Activated CD4-positive, alpha-beta T cell treated with anti-CD3 and anti-CD28 coated beads, Interleukin-2, amount 10 ng/mL, durations not matched to agents 24 days and 14 days (primary cell): ENCODE measurements around the gene DTX1. TPM values are rescaled to one million over a fixed set of nuclear protein-coding genes. Genes with fewer than 3 reads are reported as not detected.

ENCODE experiments used
- DNase-seq: peaks from one replicate; pipeline ENCODE4 v3.0.0; 2022
- H3K27ac Mint-ChIP-seq: one replicate; pipeline ENCODE4 v1.8.0; 2022; ENCODE audit warnings: mild to moderate bottlenecking, mixed read lengths
- H3K27me3 Mint-ChIP-seq: one replicate; pipeline ENCODE4 v1.8.0; 2022; ENCODE audit warnings: mixed read lengths
- H3K36me3 Mint-ChIP-seq: one replicate; pipeline ENCODE4 v1.8.0; 2022; ENCODE audit warnings: low read depth, mild to moderate bottlenecking, mixed read lengths
- H3K4me1 Mint-ChIP-seq: one replicate; pipeline ENCODE4 v1.8.0; 2021; ENCODE audit warnings: mixed read lengths
- H3K4me3 Mint-ChIP-seq: one replicate; pipeline ENCODE4 v1.8.0; 2022; ENCODE audit warnings: mild to moderate bottlenecking, moderate library complexity, mixed read lengths
- H3K9me3 Mint-ChIP-seq: one replicate; pipeline ENCODE4 v1.8.0; 2021; ENCODE audit warnings: mixed read lengths
- intact Hi-C: fragments of 100-400 bp; cut with micrococcal nuclease; formaldehyde crosslinking; loops from one replicate; pipeline ENCODE4 v1.15.1; 2023
- total RNA-seq: library from RNA; stranded (reverse); gene quantifications from 2 replicates; pipeline ENCODE4 v1.2.3, GENCODE V29; 2022

DTX1 gene
- total RNA-seq, 1 donor from 2014 or later, result 0.09 TPM

GRCh38 chr12:113142173-113142885 lies 85.8 kb downstream of the DTX1 start:
- no peak for DNase-seq
- peaks cover 10% of the 10 kb centered on the region for H3K27me3 Mint-ChIP-seq
- no peaks in the 10 kb centered on the region for H3K9me3 Mint-ChIP-seq
- intact Hi-C loops, result no loop called here
- peak overlapping the region; percentile 45 for H3K27ac Mint-ChIP-seq
- peaks cover 2% of the 10 kb centered on the region for H3K4me1 Mint-ChIP-seq
- H3K36me3 Mint-ChIP-seq, result no peaks in the 10 kb centered on the region
- H3K4me3 Mint-ChIP-seq, result no peak overlapping the region

DNA sequence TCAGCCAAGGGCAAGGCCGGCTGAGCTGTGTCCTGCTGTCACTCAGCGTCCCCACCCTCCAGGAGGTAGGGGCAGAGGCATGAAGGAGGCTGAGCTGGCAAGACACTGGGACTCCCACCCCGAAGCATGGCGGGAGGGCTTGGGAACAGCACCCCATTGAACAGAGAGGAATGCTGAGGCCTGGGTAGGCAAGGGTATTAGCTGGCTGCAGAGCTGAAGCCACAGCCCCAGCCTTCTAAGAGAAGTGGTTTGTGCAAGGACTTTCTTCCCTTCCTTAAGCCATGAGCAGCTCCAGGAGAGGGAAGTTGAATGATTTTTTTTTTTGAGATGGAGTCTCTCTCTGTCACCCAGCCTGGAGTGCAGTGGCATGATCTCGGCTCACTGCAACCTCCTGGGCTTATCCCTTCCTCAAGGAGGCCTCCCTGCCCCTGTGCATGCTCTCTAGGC lies 86.4 kb downstream of the DTX1 start:
- no peak for DNase-seq
- Mint-ChIP-seq H3K27ac (no peak overlapping the region), H3K36me3 (no peaks in the 10 kb centered on the region), H3K27me3 (peaks cover 12% of the 10 kb centered on the region), H3K4me1 (peaks cover 2% of the 10 kb centered on the region), H3K4me3 (no peak overlapping the region), H3K9me3 (no peaks in the 10 kb centered on the region)
- intact Hi-C loops, result no loop called here

DNA sequence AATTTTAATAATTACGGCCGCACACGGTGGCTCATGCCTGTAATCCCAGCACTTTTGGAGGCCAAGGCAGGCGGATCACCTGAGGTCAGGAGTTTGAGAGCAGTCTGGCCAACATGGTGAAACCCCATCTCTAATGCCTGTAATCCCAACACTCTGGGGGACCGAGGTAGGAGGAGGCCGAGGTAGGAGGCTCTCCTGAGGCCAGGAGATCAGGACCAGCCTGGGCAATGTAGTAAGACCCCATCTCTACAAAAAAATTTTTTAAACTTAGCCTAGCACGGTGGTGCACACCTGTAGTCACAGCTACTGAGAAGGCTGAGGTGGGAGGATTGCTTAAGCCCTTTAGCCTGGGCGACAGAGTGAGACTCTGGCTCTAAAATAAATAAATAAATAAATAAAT lies 87.4 kb downstream of the DTX1 start:
- no peaks in the 10 kb centered on the region for H3K4me1 Mint-ChIP-seq
- intact Hi-C loops, result no loop called here
- no peaks in the 10 kb centered on the region for H3K36me3 Mint-ChIP-seq
- no peak overlapping the region for H3K4me3 Mint-ChIP-seq
- DNase-seq, result no peak
- H3K9me3 Mint-ChIP-seq, result no peaks in the 10 kb centered on the region
- H3K27ac Mint-ChIP-seq, result no peak overlapping the region
- peaks cover 12% of the 10 kb centered on the region for H3K27me3 Mint-ChIP-seq

GRCh38 chr12:113144806-113145205 lies 88.3 kb downstream of the DTX1 start:
- no peaks in the 10 kb centered on the region for H3K36me3 Mint-ChIP-seq
- no peaks in the 10 kb centered on the region for H3K9me3 Mint-ChIP-seq
- H3K27me3 Mint-ChIP-seq, result peaks cover 13% of the 10 kb centered on the region
- intact Hi-C loops, result no loop called here
- no peak overlapping the region for H3K4me3 Mint-ChIP-seq
- H3K27ac Mint-ChIP-seq, result no peak overlapping the region
- no peak for DNase-seq
- H3K4me1 Mint-ChIP-seq, result no peaks in the 10 kb centered on the region

DNA sequence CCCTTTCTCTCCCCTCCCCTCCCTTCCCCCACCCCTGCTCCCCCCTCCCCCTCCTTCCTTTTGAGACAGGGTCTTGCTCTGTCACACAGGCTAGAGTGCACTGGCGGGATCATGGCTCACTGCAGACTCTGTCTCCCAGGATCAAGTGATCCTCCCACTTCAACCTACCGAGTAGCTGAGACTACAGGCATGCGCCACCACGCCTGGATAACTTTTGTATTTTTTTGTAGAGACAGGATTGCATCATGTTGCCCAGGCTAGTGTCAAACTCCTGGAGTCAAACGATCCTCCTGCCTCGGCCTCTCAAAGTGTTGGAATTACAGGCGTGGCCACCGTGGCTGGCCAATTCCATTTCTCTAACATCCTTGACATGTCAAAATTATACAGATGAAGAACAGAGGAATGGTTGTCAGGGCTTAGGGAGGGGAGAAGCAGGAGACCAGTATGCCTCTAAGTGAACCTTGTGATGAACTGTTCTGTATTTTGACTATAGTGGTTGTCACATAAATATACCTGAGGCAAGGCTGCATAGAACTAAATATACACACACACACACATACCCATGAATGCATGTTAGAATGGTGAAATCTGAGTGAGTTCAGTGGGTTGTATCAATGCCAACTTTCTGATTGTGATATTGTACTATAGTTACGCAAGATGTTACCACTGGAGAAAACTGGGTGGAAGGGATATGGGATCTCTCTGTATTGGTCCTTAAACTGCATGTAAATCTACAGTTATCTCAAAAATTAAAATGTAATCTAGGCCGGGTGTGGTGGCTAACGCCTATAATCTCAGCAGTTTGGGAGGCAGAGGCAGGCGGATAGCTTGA lies 89.4 kb downstream of the DTX1 start:
- no peak for DNase-seq
- Mint-ChIP-seq H3K36me3 (no peaks in the 10 kb centered on the region), H3K27me3 (peaks cover 19% of the 10 kb centered on the region), H3K9me3 (no peaks in the 10 kb centered on the region), H3K4me3 (no peak overlapping the region), H3K27ac (no peak overlapping the region), H3K4me1 (no peaks in the 10 kb centered on the region)
- intact Hi-C loops, result no loop called here

GRCh38 chr12:113146999-113147398 lies 90.5 kb downstream of the DTX1 start:
- no peak for DNase-seq
- Mint-ChIP-seq H3K9me3 (no peaks in the 10 kb centered on the region), H3K27me3 (peaks cover 22% of the 10 kb centered on the region), H3K4me3 (no peak overlapping the region), H3K36me3 (no peaks in the 10 kb centered on the region), H3K27ac (no peak overlapping the region), H3K4me1 (peaks cover under 1% of the 10 kb centered on the region)
- intact Hi-C loops, result no loop called here

Other genes starting within 250 kb of the DTX1 start
- gene OAS1, start 149.8 kb upstream of the DTX1 start, total RNA-seq, result 24.5 and 28.0 TPM in 2 replicates
- gene OAS3, start 118.3 kb upstream of the DTX1 start, total RNA-seq, result 47.5 and 48.9 TPM in 2 replicates
- 111 and 118 TPM in 2 replicates for gene OAS2, start 78.2 kb upstream of the DTX1 start, total RNA-seq
- 0.52 and 1.1 TPM in 2 replicates for gene RASAL1, start 79.0 kb downstream of the DTX1 start, total RNA-seq
- not detected in 2 replicates for gene CFAP73, start 93.0 kb downstream of the DTX1 start, total RNA-seq
- gene DDX54, start 128.7 kb downstream of the DTX1 start, total RNA-seq, result 122 and 127 TPM in 2 replicates
- 25.5 and 25.8 TPM in 2 replicates for gene RITA1, start 129.0 kb downstream of the DTX1 start, total RNA-seq
- gene TPCN1, start 164.7 kb downstream of the DTX1 start, total RNA-seq, result 31.0 and 33.7 TPM in 2 replicates